ENCODE results near the gene FAM170B.

The FAM170B gene

GRCh38 chr10:49117376-49118070 lies 16.3 kb downstream of the FAM170B start:
- no peak overlapping the region for H3K4me3 ChIP-seq (ENCODE audit: control insufficient read depth, low read depth, low read length)
- DNase-seq (ENCODE audit: low read depth): no peak
- no peak for TF ChIP-seq CTCF (conservative IDR thresholded peaks at IDR 0.05; ENCODE audit: control insufficient read depth, insufficient read depth, low read depth, low read length)

GRCh38 chr10:49116509-49117375 lies 17.1 kb downstream of the FAM170B start:
- no peak for TF ChIP-seq CTCF (conservative IDR thresholded peaks at IDR 0.05; ENCODE audit: control insufficient read depth, insufficient read depth, low read depth, low read length)
- no peak overlapping the region for H3K4me3 ChIP-seq (ENCODE audit: control insufficient read depth, low read depth, low read length)
- no peak for DNase-seq (ENCODE audit: low read depth)

- no peak overlapping the region for H3K4me3 ChIP-seq (ENCODE audit: control insufficient read depth, low read depth, low read length)
- DNase-seq (ENCODE audit: low read depth): no peak
- no peak for TF ChIP-seq CTCF (conservative IDR thresholded peaks at IDR 0.05; ENCODE audit: control insufficient read depth, insufficient read depth, low read depth, low read length)
Measured at GRCh38 chr10:49115796-49116508, 17.9 kb downstream of the FAM170B start.

- H3K4me3 ChIP-seq (ENCODE audit: control insufficient read depth, low read depth, low read length): peak within 1 kb of the TSS; percentile 48
- no peak for TF ChIP-seq CTCF (conservative IDR thresholded peaks at IDR 0.05; ENCODE audit: control insufficient read depth, insufficient read depth, low read depth, low read length)
- peak; percentile 43 for DNase-seq (ENCODE audit: low read depth)
Measured at GRCh38 chr10:49115015-49115795, 18.6 kb downstream of the FAM170B start, which contains the start of gene VSTM4. TSS of gene VSTM4 (minus strand) at chr10:49115522. CDS start at chr10:49115485, 37 bp downstream.

GRCh38 chr10:49114718-49115014 lies 19.2 kb downstream of the FAM170B start:
- TF ChIP-seq CTCF (conservative IDR thresholded peaks at IDR 0.05; ENCODE audit: control insufficient read depth, insufficient read depth, low read depth, low read length): no peak
- peak overlapping the region; percentile 48 for H3K4me3 ChIP-seq (ENCODE audit: control insufficient read depth, low read depth, low read length)
- DNase-seq (ENCODE audit: low read depth): no peak

GRCh38 chr10:49113741-49114141 lies 20.1 kb downstream of the FAM170B start:
- no peak overlapping the region for H3K4me3 ChIP-seq (ENCODE audit: control insufficient read depth, low read depth, low read length)
- DNase-seq (ENCODE audit: low read depth): no peak
- no peak for TF ChIP-seq CTCF (conservative IDR thresholded peaks at IDR 0.05; ENCODE audit: control insufficient read depth, insufficient read depth, low read depth, low read length)
